Panc1 (cell line): Measurements from ENCODE around the gene ADCY7.

Experiments
- POLR2AphosphoS5 ChIP-seq: IDR thresholded peaks from 2 replicates; pipeline ENCODE4 v1.6.1; 2012; ENCODE audit warnings: mild to moderate bottlenecking, low read depth, low read length, moderate library complexity
- REST ChIP-seq, 2 experiments: IDR thresholded peaks; 2 replicates each; pipeline ENCODE4 v1.6.1; 2011 to 2012; ENCODE audit warnings: low read depth in 2 of 2, control low read depth in 1 of 2, low read length in 1 of 2, mild to moderate bottlenecking in 1 of 2, moderate library complexity in 1 of 2; ENCODE audit not compliant: insufficient read depth in 1 of 2
- TF ChIP-seq, protein P1 (sequence below): fragments of 450-650 bp; IDR thresholded peaks from 2 replicates; pipeline ENCODE4 v1.5.1; 2017; ENCODE audit warnings: mild to moderate bottlenecking

- TF ChIP-seq, protein P1, sequence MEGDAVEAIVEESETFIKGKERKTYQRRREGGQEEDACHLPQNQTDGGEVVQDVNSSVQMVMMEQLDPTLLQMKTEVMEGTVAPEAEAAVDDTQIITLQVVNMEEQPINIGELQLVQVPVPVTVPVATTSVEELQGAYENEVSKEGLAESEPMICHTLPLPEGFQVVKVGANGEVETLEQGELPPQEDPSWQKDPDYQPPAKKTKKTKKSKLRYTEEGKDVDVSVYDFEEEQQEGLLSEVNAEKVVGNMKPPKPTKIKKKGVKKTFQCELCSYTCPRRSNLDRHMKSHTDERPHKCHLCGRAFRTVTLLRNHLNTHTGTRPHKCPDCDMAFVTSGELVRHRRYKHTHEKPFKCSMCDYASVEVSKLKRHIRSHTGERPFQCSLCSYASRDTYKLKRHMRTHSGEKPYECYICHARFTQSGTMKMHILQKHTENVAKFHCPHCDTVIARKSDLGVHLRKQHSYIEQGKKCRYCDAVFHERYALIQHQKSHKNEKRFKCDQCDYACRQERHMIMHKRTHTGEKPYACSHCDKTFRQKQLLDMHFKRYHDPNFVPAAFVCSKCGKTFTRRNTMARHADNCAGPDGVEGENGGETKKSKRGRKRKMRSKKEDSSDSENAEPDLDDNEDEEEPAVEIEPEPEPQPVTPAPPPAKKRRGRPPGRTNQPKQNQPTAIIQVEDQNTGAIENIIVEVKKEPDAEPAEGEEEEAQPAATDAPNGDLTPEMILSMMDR, result no peak
- TF ChIP-seq POLR2AphosphoS5 (no peak), REST (IDR thresholded peaks at IDR 0.05; ENCODE audit: insufficient read depth in 1 of 2, low read depth in 2 of 2, low read length in 1 of 2) (no peak)
These were observed 7.6 kb downstream of the ADCY7 start for GRCh38 chr16:50273888-50274325.
